Nucleus accumbens (tissue), 56 donors: ENCODE results near the gene DRD3.
A peak's percentile ranks its signal among the peaks of the same experiment; 100 is the strongest.

Experiments used
- DNase-seq, 56 donors: peaks; one replicate each; lab custom pipeline; 2025; lab: John Stamatoyannopoulos, UW

The DRD3 gene

DNA sequence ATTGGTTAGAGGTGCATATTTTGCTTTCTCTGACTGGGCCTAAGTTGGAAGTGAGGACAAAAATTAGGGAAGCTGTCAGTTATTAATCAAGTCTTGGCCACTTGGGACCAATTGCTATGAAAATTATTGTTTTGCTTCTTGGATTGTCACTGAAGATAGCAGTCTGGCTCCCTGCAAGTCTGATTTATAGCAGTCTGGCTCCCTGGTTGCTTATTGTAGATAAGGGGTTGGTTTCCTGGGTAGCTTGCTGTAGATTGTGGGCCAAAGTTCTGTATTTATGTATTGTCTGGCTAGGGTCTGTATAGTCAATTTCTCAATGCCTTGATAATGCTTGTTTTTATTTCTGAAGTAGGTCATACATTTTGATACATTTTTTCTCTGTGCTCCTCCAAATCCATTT is 13.3 kb upstream of the DRD3 start:
- DNase-seq = no peak

DNA sequence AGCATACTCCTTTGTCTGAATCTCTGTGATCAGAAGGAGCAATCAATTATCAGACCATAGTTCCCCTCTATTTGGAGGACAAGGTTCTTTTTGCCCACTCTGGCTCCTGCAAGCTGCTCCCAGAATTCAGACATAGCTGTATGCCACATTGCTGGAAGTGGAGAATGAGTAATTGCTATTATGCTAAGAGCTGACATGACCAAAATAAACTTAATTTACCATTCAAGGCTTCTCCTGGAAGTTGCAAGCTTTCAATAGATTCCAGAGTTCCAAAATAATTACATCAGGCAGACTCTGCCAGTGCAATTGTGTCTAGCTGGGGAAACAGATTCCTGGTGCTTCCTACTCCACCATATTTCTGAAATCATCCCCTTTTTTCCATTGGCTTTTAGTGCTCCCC is 7.6 kb upstream of the DRD3 start:
- DNase-seq = no peak

- DNase-seq = peak in 9 of 56 donors; percentile 2 to 39 (median 19)
These were observed 723 bp upstream of the DRD3 start for GRCh38 chr3:114179575-114179974.

GRCh38 chr3:114176890-114177289 is 2.0 kb downstream of the DRD3 start:
- DNase-seq = peak in 7 of 56 donors; percentile 0 to 65 (median 28)

DNA sequence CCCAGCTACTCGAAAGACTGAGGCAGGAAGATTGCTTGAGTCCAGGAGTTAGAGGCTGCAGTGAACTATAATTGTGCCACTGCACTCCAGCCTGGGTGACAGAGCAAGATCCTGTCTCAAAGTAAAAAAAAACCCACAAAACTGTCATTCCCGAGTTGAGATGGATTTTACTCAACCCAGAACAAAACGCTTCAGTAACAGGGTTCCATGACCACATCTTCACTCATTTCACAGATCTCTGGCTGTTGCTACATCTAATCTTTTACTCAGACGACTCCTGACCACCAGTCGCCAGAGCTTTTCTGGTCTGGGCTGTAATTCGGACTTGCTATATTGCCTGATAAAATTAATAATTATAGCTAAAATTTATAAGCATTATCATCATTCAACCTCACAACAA is 2.4 kb downstream of the DRD3 start:
- DNase-seq = no peak

DNA sequence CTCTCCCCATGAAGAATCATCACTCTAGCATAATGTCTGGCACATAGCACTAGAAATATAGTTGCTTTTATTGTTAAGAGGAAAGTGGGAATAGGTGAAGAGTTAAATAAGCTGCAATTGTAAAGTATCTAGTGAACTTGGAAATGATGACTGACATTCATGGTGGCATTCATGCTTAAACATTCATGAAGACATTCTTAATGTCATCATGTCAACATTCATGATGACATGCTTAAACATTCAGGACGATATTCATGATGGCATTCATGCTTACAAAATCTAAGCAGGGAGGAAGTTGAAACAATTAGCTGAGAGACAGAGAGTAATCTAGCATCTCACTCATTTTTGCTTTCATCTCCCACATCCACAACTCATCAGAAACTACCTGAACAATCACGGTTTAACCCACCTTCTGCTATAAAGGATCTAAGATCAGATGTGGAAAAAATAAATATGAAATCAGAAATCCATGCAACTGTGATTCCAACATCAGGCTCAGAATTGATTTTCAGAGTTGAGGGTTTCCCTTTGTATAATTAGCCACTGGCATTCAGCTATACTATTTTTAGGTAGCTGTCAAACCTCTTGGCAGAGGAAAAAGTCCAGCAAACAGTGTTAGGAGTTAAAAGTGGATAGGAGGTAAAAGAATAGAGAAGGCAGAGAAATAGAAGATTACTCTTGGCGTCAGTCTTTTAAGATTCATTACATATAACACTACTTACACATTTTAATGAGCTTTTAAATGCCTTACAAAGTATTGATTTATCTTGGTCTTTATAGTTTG is 3.5 kb downstream of the DRD3 start:
- DNase-seq = no peak

GRCh38 chr3:114171677-114172076 is 7.2 kb downstream of the DRD3 start:
- DNase-seq = no peak

DNA sequence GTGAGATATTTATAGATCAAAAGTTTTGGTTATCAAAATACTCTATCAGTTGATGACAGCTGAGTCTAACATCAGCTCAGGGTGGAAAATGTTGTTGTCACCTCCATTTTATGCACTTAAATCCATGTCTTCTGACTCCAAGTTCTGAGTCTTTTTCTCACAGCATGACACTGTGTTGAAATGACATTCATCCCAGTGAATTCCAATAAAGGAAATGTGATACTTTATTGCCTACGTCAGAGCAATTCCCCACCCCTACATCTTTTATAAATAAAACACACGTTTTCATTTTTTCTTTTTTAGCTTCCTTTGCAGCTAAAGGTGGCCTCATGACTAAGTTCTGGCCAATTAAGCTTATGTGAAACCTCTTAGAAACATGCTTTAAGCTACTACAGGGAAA is 10.7 kb downstream of the DRD3 start:
- no peak for DNase-seq

DNA sequence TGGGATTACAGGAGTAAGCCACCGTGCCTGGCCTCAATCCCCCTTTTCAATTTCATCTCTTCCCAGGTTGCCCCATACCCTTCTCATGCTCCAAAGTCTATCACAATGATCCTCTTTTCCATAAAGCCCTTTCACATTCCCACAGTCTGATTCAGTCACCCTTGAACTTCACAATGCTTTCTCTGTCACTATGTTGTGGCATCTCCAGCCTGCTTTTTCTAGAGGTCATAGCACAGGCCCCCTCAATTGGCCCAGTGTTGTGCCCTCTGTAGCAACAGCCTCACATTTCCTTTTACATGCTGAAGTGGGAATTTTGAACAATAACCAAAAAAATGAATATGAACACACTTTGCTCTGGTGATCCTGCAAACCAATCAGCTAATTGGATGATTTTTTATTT is 21.5 kb downstream of the DRD3 start:
- DNase-seq = no peak

- peak in 13 of 56 donors; percentile 6 to 40 (median 23) for DNase-seq
These were observed 23.5 kb downstream of the DRD3 start for GRCh38 chr3:114155370-114155821.

GRCh38 chr3:114154321-114154821 is 24.5 kb downstream of the DRD3 start:
- peak in 34 of 56 donors; percentile 3 to 76 (median 26) for DNase-seq

DNA sequence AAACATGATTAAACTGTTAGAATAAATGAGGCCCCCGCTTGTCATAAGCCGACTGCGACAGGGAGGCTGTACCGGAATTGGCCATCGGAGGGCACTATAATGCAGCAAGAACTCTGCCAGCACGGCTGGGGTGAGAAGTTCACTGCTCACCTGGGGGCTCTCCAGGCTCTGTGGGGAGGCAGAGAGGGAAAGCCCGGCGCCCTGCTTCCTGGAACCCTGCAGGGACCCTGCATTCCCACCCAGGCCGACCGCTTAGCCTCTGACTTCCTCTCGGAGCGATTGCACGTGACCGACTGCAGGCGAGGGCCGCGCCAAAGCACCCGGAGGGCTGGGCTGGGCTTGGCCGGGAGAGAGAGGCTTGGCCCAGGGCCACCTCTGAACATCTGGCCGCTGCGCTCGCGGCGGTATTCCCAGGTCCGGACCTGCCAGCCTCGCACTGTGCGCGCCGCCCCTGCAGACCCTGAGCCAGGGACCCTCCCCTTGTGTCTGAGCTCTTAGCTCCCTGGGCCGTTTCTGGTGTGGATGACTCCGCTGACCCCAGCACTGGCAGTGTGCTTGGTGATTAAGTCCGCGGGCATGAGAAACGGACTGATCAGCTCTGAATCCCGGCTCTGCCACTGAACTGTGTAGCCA is 26.2 kb downstream of the DRD3 start:
- peak in 55 of 56 donors; percentile 23 to 89 (median 61) for DNase-seq

DNA sequence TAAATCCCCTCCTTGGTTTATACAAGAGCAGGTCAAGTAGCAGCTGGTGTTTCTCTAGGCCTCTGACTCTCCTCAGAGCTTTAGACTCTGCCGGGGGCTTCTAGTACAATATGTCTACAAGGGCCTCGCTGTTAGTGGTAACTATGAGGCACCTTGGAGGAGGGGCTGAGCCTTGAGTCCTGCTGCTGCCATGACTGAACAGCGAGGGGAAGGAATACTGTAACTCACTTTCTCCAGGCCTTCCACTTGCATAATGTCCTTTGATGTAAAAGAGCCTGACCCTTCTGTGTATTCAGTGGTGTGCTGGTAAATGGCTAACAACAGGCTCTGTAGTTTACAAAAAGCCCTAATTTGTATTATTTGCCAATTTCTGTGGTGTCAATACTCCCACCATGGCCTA is 27.8 kb downstream of the DRD3 start:
- DNase-seq = no peak

DNA sequence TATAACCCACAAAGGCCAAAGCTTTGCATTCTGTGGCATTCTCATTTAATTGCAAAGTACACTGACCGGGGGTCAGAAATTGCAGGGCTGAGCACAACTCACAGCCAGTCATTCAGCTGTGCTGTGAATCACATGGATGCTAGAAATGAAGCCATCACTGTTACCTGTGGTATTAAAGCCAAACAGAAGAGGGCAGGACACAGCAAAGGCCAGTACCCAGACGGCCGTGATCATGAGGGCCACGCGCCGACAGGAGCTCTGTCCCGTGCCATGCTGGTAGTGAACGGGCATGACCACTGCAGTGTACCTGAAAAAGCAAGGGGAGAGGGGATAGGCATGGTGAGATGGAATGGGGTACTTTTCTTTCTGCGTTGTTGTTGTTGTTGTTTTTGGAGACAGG is 31.6 kb downstream of the DRD3 start:
- no peak for DNase-seq

DNA sequence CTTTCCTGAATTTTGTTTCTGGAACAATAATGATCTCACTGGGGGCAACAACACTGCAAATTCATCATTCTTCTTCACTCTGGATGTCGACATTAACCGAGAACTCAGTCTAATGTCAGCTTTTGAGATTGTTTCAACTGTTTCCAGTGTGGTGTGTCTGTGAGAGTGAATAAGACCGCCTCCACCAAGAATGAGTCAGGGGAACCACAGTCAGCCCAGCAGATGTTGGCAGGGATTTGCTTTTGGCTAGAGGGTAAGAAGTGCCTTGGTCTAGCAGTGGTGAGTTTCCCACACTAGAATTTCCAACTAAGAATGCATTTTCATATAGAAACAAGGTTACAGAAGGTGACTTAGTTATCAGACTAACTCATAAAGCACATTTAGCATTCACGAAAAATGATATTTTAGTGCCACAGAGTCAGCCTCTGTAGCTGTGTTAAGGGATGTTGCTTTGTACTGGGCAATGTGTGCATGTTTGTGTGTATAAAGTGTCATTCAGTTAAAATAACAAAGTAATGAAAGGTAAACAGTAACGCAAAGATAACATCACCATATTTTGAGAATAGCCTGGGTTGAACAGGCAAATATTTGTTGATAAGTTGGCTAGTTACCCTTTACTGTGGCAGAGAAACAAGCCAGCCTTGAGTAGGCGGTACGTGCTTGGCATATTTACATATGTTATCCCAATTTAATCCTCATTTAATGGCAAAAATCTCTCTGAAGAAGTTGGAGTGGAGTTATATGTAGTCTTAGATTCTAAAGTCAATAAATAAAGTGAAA is 33.8 kb downstream of the DRD3 start:
- DNase-seq = peak in 24 of 56 donors; percentile 1 to 66 (median 20)

DNA sequence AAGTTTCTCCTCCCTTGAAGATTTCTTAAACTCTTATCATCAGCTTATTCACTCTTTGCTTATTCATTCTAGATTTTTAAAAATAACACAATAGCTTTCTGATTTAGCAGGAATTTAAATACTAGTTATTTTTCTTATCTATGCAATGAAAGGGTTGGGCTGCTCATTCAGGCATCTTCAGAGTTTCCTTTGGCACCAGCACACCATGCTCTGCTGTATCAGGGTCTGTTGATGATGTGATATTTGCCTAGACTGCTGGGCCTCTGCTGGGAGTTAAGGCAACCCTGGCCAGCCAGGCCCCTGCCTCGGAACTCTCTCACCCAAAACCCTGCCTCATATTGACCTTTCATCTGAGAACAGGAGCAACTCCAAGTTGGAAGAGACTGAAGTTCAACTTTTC is 35.0 kb downstream of the DRD3 start:
- no peak for DNase-seq

DNA sequence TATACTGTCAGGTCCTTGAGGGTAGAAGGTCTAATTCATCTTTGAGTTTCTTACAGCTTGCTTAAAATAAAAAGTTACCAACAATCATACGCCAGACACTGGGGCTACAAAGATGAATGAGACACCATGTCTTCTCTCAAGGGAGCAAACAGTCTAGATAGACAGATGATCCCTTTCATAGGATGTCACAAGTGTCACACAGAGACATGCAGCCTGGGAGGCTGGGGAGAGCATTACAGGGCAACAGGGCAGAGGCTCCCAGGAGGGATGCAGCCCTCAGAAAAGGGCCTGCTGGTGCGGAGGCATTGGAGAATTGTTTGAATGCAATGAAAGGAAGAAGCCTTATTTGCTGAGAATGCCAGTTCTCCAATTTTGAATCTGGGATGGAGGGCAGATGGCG is 39.0 kb downstream of the DRD3 start:
- DNase-seq = no peak

DNA sequence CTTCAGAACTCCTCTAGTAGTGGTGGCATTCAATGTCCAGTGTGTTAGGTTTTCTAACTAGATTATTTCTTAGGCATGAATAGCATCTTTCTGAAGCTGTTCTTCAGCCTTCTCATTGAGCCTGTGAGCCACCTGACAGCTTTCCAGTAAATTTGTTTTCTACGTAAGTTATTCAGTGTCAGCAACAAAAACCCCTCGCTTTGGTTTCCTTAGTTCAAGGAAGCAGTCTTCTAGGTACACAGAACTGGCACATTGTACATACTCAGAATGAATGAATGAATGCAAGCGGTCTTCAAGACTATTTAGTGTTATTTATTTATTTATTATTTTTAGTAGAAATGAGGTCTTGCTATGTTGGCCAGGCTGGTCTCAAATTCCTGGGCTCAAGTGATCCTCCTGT is 44.9 kb downstream of the DRD3 start:
- DNase-seq = no peak

DNA sequence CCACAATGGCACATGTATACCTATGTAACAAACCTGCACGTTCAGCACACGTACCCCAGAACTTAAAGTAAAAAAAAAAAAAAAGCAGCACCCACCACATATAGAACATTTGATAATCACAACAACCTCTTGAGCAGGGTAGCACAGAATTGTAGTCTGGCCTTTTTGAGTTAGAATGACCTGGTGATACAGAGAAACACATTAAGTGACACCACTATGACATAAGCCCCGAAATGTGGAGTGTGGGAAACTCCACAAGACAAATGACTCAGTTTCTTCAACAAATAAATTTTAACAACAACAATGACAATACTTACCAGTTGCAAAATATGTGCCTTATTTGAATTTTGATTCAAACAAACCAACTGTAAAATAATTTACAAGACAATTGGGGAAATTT is 46.4 kb downstream of the DRD3 start:
- DNase-seq = no peak

- no peak for DNase-seq
These were observed 50.0 kb downstream of the DRD3 start for GRCh38 chr3:114128826-114129225.

- peak in 1 of 56 donors; percentile 4 for DNase-seq
These were observed 50.6 kb downstream of the DRD3 start for GRCh38 chr3:114128231-114128630.
